Activated CD8-positive, alpha-beta T cell treated with anti-CD3 and anti-CD28 coated beads for 36 hours (primary cell): ENCODE results near the gene SLC22A8. TPM values are rescaled to one million over a fixed set of nuclear protein-coding genes. Genes with fewer than 3 reads are reported as not detected.

Experiments
- ATAC-seq: fragments of 200-7000 bp; cut with Tn5 transposase; one replicate; pipeline ENCODE4 v1.10.0; 2021; ENCODE audit warnings: mild to moderate bottlenecking, moderate library complexity
- CTCF ChIA-PET: fragments of 350-600 bp; sonication (Branson Sonifier 250); formaldehyde crosslinking; loops from one replicate; lab custom pipeline; 2021; ENCODE audit warnings: antibody characterized with exemption; lab: Charles Lee
- POLR2A ChIA-PET: fragments of 350-600 bp; sonication (Branson Sonifier 250); formaldehyde crosslinking; loops from one replicate; lab custom pipeline; 2021; ENCODE audit warnings: antibody characterized with exemption; lab: Charles Lee
- DNase-seq: peaks from one replicate; pipeline ENCODE4 v3.0.0-alpha.2; 2020
- H3K27ac Mint-ChIP-seq: one replicate; pipeline ENCODE4 v1.8.0; 2021; ENCODE audit warnings: mild to moderate bottlenecking, mixed read lengths
- H3K27me3 Mint-ChIP-seq: one replicate; pipeline ENCODE4 v1.8.0; 2021; ENCODE audit warnings: mixed read lengths
- H3K36me3 Mint-ChIP-seq: one replicate; pipeline ENCODE4 v1.8.0; 2021; ENCODE audit warnings: low read depth, mixed read lengths
- H3K4me1 Mint-ChIP-seq: one replicate; pipeline ENCODE4 v1.8.0; 2021; ENCODE audit warnings: low read depth, mixed read lengths
- H3K4me3 Mint-ChIP-seq: one replicate; pipeline ENCODE4 v1.8.0; 2021; ENCODE audit warnings: mild to moderate bottlenecking, moderate library complexity, mixed read lengths
- H3K9me3 Mint-ChIP-seq: one replicate; pipeline ENCODE4 v1.8.0; 2021; ENCODE audit warnings: mixed read lengths
- intact Hi-C: fragments of 100-400 bp; cut with micrococcal nuclease; formaldehyde crosslinking; loops from one replicate; pipeline ENCODE4 v1.10.0; 2022
- total RNA-seq, 2 experiments: library from RNA; stranded (reverse); gene quantifications; one replicate each; pipeline ENCODE4 v1.2.3, GENCODE V29; 2021
- TF ChIP-seq, protein P1 (sequence below): fragments of 200-600 bp; IDR thresholded peaks from one replicate; pipeline ENCODE4 v1.8.0; 2022; ENCODE audit warnings: antibody characterized with exemption, mild to moderate bottlenecking

Gene SLC22A8
- total RNA-seq, 2 experiments from 2014 or later: not detected

DNA sequence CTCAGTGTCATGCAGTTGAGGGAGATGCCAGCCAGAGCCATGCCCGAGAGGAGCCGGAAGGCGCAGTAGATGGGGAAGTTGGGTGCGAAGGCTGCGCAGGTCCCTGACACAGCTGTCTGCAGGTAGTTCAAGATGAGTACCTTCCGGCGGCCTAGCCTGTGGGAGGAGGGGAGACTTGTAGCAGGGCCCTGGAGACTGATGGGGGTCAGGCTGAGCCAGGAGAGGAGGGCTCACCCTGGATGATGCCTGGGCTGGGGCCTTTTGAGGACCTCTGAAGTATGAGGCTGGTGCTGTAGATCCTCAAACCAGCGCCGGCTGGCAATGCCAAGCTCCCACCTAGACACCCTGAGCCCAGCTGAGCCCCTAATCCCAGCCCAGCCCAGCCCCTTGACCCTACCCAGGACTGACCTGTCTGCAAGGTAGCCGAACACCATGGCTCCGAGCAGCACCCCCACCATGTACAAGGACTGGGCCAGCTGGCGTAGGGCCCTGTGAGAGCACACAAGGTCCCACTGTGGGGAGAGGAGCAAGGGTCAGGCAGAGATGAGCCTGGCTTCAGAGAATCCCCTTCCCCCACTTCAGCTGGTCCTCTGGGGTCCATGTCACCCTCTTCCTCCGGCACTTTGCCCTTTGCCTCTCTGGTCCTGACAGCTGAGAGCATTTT is 32.0 kb downstream of the SLC22A8 start:
- CTCF ChIA-PET: no interaction called here
- H3K4me1 Mint-ChIP-seq: no peaks in the 10 kb centered on the region
- TF ChIP-seq, protein P1, sequence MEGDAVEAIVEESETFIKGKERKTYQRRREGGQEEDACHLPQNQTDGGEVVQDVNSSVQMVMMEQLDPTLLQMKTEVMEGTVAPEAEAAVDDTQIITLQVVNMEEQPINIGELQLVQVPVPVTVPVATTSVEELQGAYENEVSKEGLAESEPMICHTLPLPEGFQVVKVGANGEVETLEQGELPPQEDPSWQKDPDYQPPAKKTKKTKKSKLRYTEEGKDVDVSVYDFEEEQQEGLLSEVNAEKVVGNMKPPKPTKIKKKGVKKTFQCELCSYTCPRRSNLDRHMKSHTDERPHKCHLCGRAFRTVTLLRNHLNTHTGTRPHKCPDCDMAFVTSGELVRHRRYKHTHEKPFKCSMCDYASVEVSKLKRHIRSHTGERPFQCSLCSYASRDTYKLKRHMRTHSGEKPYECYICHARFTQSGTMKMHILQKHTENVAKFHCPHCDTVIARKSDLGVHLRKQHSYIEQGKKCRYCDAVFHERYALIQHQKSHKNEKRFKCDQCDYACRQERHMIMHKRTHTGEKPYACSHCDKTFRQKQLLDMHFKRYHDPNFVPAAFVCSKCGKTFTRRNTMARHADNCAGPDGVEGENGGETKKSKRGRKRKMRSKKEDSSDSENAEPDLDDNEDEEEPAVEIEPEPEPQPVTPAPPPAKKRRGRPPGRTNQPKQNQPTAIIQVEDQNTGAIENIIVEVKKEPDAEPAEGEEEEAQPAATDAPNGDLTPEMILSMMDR: no peak
- H3K9me3 Mint-ChIP-seq: no peaks in the 10 kb centered on the region
- H3K27ac Mint-ChIP-seq: no peak overlapping the region
- H3K4me3 Mint-ChIP-seq: no peak overlapping the region
- H3K27me3 Mint-ChIP-seq: peaks cover 10% of the 10 kb centered on the region
- no peaks in the 10 kb centered on the region for H3K36me3 Mint-ChIP-seq
- intact Hi-C loops: no loop called here
- DNase-seq: no peak
- POLR2A ChIA-PET: no interaction called here
- no peak for ATAC-seq

DNA sequence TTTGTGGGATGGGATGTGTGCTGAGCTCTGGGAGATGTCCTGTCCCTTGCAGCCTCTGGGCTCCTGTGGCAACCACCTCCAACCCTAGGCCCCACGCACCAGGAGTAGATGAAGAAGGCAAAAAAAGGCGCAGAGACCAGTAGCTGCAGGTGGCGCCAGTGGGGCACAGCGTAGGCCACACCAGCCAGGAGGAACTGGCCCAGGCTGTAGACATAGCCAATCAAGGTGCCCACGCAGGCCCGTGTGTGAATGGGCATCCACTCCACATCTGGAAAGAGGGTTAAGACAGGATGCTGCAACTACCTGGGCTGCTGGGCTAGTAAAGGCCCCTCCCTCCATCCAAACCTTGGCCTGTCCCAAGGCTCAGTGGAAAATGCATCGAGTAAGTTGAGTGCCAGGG is 33.9 kb downstream of the SLC22A8 start:
- no peak overlapping the region for H3K4me3 Mint-ChIP-seq
- intact Hi-C loops: no loop called here
- DNase-seq (peak; percentile 12), ATAC-seq (no peak)
- ChIA-PET CTCF (interaction anchor here (0.9 kb wide), 1 partner anchor 76 kb away, joined by 7 read pairs; no protein-coding TSS in a partner anchor), POLR2A (interaction anchor here (1.0 kb wide), 1 partner anchor 10 kb away, joined by 3 read pairs; no protein-coding TSS in a partner anchor)
- TF ChIP-seq, protein P1: no peak
- no peak overlapping the region for H3K27ac Mint-ChIP-seq
- H3K27me3 Mint-ChIP-seq: peaks cover 7% of the 10 kb centered on the region
- no peaks in the 10 kb centered on the region for H3K9me3 Mint-ChIP-seq
- H3K4me1 Mint-ChIP-seq: no peaks in the 10 kb centered on the region
- no peaks in the 10 kb centered on the region for H3K36me3 Mint-ChIP-seq

DNA sequence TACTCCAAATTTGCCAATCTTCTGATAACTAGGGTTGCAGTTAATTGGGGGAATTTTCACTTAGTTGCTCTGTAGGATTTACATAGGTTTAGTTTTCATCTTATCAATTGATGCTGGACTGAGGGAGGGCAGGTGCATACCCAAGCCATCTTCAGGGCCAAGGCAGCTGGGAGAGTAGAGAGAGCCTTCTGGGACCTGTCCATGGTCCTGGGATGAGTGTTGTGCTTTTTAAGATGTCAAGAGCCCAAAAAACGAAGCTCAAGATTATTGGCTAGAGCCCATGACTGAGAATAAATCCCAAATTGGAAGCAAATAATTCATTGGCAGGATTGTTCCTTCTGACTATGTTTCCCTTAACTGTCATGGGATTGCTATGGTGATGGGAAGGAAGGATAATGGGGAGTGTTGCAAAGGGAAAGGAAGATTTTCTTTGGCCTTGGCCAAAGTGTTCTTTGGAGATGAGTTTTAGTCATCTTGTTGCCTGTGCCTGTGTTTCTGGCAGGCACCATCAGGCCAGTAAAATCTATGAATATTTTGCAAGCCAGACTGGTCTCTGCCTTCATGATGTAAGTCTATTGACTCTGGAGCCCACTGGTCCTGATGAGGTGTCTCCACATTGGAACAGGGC is 35.4 kb downstream of the SLC22A8 start:
- no peak for ATAC-seq
- Mint-ChIP-seq H3K27ac (no peak overlapping the region), H3K36me3 (no peaks in the 10 kb centered on the region), H3K27me3 (peaks cover 9% of the 10 kb centered on the region), H3K4me3 (no peak overlapping the region), H3K4me1 (no peaks in the 10 kb centered on the region), H3K9me3 (no peaks in the 10 kb centered on the region)
- TF ChIP-seq, protein P1: no peak
- POLR2A ChIA-PET: no interaction called here
- CTCF ChIA-PET: interaction anchor here (1.0 to 1.9 kb wide), 2 partner anchors 74 to 76 kb away, joined by 4 to 5 read pairs; no protein-coding TSS in a partner anchor
- DNase-seq: peak; percentile 15
- intact Hi-C loops: no loop called here

- Mint-ChIP-seq H3K27ac (no peak overlapping the region), H3K4me3 (no peak overlapping the region), H3K27me3 (peaks cover 14% of the 10 kb centered on the region), H3K9me3 (no peaks in the 10 kb centered on the region), H3K4me1 (no peaks in the 10 kb centered on the region), H3K36me3 (no peaks in the 10 kb centered on the region)
- POLR2A ChIA-PET: no interaction called here
- intact Hi-C loops: loop anchor here (5.0 kb wide), 1 partner anchor 69 kb away; no protein-coding TSS in a partner anchor
- CTCF ChIA-PET: interaction anchor here (1.1 to 6.6 kb wide), 7 partner anchors 10 to 71 kb away, joined by 3 to 117 read pairs (median 8); no protein-coding TSS in a partner anchor
- TF ChIP-seq, protein P1: no peak
- no peak for DNase-seq
- no peak for ATAC-seq
Measured at GRCh38 chr11:62976109-62976508, 39.5 kb downstream of the SLC22A8 start.
